Endothelial cell of coronary artery (primary cell): ENCODE results near the gene MSX2. TPM values are rescaled to one million over a fixed set of nuclear protein-coding genes. Genes with fewer than 3 reads are reported as not detected.

Experiments
- total RNA-seq: library from RNA; depleted of rRNA; stranded (reverse); fragments of >200 nt; gene quantifications from 2 replicates; pipeline ENCODE4 v1.2.3, GENCODE V29; 2014

The MSX2 gene
- total RNA-seq = 0.09 and 0.28 TPM in 2 replicates

DNA sequence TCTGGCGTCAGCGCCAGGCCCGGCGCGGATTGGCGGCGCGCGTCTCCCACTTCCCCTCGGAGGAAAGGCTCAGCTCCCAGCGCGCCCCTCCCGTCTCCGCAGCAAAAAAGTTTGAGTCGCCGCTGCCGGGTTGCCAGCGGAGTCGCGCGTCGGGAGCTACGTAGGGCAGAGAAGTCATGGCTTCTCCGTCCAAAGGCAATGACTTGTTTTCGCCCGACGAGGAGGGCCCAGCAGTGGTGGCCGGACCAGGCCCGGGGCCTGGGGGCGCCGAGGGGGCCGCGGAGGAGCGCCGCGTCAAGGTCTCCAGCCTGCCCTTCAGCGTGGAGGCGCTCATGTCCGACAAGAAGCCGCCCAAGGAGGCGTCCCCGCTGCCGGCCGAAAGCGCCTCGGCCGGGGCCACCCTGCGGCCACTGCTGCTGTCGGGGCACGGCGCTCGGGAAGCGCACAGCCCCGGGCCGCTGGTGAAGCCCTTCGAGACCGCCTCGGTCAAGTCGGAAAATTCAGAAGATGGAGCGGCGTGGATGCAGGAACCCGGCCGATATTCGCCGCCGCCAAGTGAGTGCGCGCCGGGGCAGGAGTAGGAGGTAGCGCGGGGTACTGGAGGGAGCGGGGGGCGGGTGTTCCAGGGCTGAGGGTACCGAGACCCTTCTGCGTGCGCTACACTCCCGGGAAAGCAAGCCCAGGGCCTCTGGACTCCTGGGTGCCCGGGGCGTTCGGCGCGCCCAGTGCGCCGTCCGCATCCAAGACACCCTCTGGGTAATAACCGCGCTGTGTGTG, at the start of gene MSX2:
Gene MSX2, plus strand, starts transcription at position 99 of the 777 bp plus-strand sequence. Its CDS starts 78 bp downstream, at position 177.

